ENCODE data around the gene C12orf76.

GRCh38 chr12:110012137-110012536 lies 36.2 kb downstream of the C12orf76 start:
- TF ChIP-seq POLR2A (IDR thresholded peaks at IDR 0.05) (no peak), CTCF (IDR thresholded peaks at IDR 0.05) (no peak)

All from right lobe of liver (tissue), 4 donors.